HG03060 (cell line): ENCODE data around the gene SSC5D.
"Not testable (repeated sequence)": the region's sequence is repeated elsewhere in the genome, so short reads cannot be mapped to it uniquely, and the experiment has no call there.

ENCODE experiments used
- ATAC-seq: cut with Tn5 transposase; IDR thresholded peaks from one replicate; pipeline ENCODE4 v1.9.1; 2021; ENCODE audit warnings: low read depth, moderate number of reproducible peaks; ENCODE audit not compliant: unreplicated experiment

Gene SSC5D

DNA sequence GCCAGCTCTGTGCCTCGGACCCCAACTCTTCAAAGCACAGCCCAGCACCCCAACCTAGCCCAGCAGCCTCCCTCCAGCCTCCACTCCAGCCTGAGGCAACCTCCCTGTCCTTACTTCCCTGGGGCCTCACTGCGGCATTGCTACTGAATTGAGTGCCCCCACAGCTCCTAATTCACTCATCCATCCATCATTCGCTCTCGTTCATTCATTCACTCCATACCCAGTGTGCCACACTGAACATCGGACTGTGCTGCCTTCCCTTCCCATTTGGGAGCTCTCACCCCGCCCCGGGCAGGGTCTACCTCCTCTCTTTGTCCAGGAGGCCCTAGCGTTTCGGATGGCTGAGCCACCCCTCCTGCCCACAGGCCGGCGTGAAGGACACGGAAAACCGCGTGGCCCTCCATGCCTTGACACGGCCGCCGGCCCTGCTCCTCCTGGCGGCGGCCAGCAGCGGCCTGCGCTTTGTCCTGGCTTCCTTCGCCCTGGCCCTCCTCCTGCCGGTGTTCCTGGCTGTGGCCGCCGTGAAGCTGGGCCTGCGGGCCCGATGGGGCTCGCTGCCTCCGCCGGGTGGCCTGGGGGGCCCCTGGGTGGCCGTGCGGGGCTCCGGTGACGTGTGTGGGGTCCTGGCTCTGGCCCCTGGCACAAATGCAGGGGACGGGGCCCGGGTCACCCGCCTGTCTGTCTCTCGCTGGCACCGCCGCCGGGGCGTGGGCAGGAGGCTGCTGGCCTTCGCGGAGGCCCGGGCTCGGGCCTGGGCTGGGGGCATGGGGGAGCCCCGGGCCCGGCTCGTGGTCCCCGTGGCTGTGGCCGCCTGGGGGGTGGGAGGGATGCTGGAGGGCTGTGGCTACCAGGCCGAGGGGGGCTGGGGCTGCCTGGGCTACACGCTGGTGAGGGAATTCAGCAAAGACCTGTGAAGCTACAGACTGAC, 1.9 kb upstream of the SSC5D start:
- no peak for ATAC-seq

DNA sequence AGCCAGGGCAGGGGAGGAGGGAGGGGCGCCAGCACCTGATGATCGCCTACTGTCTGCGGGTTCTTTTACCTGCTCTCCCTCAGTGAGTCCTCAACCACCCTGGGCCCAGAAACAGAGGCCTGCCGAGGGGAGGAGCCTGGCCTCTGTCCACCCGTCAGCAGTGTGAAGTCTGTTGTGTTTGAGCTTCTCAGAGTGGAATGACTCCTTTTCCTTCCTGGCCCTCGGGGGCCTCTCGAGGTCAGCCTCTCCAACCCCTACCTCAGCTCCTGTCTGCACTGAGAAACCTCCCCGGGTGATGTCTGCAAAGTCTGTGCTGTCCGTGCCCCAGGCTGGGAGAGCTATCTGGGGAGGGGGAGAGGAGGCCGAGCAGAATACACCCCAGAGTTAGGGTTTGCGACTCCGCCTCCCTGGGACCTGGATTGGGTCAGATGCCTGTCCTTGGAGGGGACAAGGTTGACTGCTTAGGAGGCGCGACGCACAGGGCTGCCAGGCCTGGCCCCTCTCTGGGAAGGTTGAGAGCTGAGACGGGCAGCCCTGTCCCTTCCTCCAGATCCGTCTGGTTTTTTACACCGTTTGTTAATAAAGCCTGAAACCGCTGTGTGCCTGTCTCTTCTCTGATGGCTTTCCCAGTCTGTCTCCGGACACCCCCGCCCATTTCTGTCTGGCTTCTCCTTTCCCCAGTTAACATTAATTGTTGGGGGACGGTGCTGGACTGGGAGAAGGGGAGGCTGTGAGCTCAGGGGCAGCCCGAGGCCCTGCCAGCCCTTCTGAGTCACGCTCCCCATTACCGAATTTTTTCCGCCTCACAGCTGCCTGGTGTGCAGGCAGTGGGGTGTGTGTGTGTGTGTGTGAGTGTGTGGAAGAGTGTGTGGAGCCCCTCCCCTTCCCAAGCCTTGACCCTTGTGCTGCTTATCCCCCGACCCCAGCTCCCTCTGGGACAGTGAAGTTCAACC, 989 bp upstream of the SSC5D start:
- no peak for ATAC-seq

DNA sequence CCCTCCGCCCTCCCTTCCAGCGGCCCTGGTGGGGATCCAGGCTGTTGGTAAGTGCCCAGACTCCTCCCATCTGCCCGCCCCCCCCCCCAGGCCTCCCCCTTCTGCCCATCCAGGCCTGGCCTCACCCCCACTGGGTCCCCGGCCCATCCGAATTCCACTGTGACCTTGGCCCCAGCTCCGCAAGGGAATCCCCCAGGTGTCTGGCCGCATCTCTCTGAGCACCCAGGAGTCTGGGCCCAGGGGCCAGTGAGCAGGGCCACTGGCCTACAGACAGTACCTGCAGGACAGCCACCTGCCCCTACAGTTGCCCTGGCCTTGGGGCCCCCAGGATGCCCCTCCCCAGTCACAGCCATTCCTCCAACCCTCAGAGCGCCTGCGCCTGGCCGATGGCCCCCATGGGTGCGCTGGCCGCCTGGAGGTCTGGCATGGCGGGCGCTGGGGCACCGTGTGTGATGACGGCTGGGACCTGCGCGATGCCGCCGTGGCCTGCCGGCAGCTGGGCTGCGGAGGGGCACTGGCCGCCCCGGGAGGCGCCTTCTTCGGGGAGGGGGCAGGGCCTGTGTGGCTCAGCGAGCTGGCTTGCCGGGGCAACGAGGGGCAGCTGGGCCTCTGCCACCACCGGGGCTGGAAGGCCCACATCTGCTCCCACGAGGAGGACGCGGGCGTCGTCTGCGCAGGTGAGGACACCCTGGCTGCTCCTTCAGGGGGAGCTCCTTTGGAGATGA, 912 bp downstream of the SSC5D start:
- no peak for ATAC-seq

DNA sequence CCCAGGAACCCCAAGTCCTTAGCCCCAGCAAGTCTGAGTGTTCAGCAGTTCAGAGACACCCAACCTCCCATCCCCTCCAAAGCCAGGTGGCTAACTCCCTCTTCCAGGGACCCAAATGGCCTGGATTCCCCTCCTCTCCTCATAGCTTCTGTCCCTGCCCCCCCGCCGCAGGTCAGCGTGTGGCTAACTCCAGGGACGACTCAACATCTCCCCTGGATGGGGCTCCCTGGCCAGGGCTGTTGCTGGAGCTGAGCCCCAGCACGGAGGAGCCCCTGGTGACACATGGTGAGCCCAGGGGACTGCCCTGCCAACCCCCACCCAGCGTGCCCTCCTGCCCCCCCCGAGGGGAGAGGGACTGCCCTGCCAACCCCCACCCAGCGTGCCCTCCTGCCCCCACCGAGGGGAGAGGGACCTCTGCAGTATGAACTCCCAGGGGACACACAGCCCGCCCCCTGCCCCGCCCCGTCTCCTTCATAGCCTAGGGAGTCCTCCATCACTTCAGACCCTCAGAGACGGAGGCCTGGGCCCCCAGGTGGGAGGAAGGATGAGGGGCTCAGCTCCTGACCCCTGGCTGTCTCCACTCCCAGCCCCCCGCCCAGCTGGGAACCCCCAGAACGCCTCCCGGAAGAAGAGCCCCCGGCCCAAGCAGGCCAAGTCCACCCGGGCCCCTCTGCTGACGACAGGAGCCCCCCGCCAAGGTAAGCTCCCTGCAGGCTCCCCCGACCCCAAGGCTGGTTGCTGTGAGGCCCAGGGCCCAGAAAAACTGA, 1.7 kb downstream of the SSC5D start:
- ATAC-seq = no peak

DNA sequence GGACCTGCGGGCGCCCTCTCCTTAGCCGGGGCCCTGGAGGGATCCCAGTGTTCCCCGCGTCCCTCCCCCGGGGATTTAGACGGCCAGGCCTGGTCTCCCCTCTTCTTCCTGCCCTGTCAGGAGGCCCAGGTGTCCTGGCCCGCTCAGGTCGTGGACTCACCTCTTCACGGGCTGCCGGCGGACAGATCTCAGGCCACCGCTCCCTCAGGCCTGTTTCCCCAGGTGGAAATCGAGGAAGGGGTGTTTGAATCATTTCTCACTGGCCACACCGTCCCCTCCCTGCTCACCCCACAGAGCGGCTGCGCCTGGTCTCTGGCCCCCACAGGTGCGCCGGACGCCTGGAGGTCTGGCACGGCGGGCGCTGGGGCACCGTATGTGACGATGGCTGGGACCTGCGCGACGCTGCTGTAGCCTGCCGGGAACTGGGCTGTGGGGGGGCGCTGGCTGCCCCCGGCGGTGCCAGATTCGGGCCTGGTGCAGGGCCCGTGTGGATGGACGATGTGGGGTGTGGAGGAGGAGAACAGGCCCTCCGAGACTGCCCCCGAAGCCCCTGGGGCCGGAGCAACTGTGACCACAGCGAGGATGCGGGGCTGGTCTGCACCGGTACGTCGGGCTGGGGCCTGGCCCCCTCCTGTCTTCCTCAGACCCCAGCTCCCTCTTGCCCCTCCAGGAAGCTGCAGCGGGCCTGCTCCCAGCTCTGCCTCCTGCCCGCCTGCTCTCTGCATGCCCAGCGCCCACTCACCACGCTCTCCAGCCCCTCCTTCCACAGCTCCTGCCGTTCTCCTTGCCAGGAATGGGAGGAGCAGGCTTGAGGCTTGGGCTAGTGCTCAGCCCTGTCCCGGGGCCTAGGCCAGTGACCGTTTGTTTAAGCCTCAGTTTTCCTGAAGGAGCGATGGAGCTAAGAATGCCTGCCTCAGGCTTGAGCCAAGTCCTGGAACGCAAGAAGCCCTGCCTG, 2.5 kb downstream of the SSC5D start:
- ATAC-seq = no peak

DNA sequence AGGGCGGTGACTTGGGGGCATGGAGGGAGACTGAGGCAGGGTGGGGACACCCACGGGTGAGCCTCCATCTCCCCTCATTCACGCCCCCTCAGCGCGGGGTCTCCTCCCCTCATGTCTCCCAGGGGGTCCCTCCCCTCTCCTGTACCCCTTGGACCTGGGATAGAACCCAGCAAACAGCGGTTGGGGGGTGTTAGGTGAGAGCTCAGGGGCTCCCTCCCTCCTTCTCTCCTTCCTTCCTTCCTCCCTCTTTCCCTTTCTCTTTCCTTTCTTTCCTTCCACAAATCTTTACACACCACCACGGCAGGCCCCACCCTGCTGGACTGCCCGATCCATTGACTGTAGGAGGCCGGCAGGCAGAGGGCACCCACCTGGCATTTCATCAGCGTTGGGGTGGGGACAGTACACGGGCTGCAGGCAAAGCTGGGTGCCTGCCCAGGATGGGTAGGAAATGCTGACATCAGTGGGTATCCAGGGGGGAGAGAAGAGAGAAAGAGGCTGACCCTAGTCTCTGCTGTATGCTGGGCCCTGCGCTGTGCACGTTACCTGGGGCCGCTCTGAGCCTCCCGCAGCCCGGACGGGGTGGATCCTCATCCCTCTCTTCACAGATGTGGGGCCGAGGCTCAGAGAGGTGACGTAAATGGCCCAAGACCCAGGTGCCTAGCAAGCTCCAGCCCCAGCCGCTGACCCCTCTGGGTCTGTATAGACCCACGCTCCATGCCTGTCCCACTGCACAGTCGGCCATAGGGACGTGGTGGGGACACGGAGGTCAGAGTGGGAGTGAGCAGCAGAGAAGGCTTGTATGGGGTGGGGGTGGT, 3.5 kb downstream of the SSC5D start:
- no peak for ATAC-seq

DNA sequence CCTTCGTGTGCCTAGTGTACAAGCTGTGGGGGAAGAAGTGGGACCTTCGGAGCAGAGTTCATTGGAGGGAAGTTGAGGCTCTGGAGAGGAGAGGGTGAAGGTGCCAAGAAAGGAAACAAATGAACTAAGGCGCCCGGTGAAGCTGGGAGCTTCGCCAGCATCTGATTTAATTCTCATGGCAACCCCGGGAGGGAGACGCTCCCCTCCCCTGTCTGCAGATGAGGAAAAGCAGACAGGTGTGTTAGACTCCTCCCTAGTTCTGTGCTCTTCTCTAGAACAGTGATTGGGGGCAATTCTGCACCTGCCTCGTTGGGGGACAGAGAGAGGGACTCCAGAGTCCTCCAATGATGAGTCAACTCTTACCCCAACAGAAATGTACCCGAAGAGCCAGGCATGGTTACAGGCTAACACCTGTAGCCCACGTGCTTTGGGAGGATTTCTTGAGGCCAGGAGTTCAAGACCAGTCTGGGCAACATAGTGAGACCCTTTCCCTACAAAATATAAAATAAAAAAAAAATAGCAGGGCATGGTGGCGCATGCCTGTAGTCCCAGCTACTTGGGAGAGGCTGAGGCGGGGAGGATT, 4.2 kb downstream of the SSC5D start:
- ATAC-seq = no peak

DNA sequence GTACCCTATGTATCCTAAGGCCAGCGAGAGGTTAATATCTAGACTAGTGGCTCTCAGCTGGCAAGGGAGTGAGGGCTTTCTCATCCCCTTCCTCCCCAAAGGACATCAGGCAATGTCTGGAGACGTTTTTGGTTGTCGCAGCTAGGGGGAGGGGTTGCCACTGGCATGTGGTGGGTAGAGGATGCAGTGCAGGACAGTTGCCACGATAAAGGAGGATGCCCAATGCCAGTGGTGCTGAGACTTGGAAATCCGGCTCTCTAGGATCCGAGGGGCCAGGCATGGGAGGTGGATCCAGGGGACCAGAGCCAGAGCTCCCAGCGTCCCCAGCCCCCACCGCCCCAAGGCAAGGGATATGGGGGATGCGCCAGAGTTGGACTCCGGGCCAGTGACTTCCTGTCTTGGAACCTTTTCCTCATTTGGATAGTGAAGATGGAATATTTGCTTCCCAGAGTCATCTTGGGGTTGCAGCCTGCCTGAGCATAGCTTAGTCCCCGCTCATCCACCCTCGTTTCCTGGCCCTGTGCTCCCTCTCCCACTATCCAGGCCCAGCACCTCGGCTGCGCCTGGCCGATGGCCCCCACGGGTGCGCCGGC, 4.9 kb downstream of the SSC5D start:
- no peak for ATAC-seq

DNA sequence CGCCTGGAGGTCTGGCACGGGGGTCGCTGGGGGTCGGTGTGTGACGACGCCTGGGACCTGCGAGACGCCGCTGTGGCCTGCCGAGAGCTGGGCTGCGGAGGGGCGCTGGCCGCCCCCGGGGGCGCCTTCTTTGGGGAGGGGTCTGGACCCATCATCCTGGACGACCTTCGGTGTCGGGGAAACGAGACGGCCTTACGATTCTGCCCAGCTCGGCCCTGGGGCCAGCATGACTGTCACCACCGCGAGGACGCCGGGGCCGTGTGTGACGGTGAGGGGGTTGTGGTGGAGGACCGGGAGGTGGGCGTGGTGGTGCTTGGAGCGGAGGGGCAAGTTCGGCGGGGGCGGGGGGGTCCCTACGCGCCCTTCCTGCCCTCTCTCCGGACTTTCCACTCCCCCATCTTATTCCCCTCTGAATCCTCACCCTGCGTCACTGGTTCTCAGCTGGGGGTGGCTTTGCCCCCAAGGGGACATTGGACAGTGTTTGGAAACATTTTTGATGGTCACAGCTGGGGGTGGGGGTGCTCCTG, 5.5 kb downstream of the SSC5D start:
- ATAC-seq = no peak

DNA sequence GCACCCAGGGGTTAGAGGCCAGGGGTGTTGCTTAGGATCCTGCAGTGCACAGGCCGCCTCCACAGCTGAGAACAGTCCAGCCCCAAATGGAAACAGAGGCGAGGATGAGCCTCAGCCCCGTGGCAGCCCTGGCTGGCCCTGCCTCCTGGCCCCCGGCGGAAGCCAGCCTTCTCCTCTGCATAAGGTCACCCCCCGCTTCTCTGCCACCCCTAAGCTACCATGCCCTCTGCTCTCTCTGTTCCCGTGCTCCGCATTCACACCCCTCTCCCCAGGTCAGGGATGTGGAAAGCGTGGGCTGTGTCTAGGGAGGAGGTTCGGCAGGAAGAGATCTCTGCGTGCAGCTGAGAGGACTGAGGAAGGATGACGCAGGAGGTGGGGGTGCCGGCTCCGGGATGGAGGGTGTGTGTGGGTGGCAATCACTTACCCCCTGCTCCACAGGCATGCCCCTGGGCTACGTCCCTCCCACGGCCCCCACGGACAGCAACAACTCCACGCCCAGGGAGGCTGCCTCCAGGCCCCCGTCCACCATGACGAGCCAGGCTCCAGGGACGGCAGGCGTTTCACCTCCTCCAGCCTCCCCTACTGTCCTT, 6.0 kb downstream of the SSC5D start:
- no peak for ATAC-seq

DNA sequence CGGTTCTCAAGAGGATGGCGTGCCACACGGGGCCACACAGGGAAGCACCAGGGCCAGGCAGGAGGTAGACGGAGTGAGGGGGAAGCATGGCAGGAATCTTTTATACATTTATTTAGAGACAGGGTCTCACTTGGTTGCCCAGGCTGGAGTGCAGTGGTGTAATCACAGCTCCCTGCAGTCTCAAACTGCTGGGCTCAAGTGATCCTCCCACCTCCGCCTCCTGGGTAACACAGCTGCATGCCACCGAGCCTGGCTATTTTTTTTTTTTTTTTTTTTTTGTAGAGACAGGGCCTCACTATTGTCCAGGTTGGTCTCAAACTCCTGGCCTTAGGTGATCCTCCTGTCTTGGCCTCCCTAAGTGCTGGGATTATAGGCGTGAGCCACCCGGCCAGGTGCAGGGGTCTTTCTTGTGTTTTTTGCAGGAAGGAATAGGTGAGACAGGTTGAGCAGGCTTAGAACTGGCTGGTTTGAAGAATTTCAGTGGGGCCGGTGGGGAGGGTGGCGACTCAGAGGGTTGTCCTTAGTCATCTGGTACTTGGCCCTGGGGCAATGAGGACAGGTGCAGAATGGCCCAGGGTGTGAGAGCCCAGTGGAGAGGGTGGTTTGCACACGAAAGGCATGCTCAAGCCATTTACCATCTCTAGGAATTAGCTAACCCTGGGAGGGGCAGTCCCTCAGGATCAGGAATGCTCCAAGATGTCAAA, 7.6 kb downstream of the SSC5D start:
- ATAC-seq = no peak

DNA sequence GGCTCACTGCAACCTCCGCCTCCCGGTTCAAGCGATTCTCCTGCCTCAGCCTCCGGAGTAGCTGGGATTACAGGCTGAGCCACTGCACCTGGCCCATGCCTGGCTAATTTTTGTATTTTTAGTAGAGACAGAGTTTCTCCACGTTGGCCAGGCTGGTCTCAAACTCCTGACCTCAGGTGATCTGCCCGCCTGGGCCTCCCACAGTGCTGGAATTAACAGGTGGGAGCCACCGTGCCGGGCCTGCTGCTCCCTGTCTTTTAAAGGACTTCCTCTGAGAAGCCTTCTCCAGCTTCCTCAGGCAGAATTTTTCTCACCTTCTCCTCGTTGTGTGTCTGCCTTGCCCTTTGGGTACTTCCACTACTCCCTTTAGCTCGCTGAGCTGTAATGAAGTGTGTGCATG, 8.6 kb downstream of the SSC5D start:
- not testable (repeated sequence) for ATAC-seq

DNA sequence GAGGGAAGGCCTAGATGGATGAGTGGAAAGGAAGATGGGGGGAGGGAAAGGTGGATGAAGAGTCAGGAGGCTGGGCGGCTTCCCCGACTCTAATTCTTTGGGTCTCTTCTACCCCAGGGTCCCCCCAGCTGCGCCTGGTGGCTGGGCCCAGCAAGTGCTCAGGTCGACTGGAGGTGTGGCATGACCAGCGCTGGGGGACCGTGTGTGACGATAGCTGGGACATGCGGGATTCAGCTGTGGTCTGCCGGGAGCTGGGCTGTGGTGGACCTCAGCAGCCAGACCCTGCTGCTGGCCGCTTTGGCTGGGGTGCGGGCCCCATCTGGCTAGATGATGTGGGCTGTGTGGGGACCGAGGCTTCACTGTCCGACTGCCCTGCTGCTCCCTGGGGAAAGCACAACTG, 9.5 kb downstream of the SSC5D start:
- ATAC-seq = no peak

DNA sequence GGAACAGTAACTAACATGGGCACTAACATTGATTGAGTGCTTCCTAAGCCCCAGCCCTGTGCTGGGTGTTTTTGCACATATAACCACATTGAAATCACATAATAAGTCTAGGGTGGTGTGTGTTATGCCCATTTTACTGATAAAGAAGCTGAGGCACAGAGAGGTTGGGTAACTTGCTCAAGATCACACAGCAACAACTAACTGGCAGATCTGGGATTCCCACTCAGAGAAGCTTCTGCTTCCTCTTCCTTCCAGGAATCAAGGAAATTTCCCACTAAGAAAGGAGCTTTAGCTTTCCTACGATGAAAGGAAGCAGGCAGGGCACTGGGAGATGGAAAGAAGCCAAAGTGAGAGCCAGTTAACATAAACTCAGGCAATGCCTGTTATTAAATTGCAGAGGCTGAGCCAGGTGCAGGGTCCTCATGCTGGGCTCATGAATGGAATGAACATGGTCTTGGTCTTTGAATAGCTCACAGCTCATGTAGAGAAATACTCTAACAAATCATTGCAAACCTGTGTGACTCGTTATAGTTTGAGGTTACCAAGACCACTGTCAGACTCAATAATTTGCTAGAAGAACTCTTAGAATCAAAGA, 10.1 kb downstream of the SSC5D start:
- ATAC-seq = no peak

DNA sequence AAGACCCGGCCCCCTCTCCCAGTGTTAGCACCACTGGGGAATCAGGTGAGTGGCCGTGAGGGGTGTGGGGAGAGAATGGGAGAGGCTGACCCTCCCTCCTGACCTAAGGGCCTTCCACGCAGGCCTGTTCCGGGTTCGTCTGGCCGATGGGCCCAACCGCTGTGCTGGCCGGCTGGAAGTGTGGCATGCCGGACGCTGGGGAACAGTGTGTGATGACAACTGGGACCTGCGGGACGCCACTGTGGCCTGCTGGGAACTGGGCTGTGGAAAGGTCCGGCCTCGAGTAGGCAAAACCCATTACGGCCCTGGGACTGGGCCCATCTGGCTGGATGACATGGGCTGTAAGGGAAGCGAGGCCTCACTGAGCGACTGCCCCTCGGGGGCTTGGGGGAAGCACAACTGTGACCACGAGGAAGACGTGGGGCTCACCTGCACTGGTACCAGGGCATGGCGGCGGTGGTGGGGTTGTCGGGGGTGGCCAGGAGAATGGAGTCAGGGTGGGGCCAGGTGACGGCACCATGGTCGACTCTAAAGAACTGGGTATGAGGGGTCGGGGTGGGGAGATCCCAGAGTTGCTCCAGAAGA, 12.2 kb downstream of the SSC5D start:
- no peak for ATAC-seq
